ENCODE measurements around the gene KLHL29.

The KLHL29 gene

DNA sequence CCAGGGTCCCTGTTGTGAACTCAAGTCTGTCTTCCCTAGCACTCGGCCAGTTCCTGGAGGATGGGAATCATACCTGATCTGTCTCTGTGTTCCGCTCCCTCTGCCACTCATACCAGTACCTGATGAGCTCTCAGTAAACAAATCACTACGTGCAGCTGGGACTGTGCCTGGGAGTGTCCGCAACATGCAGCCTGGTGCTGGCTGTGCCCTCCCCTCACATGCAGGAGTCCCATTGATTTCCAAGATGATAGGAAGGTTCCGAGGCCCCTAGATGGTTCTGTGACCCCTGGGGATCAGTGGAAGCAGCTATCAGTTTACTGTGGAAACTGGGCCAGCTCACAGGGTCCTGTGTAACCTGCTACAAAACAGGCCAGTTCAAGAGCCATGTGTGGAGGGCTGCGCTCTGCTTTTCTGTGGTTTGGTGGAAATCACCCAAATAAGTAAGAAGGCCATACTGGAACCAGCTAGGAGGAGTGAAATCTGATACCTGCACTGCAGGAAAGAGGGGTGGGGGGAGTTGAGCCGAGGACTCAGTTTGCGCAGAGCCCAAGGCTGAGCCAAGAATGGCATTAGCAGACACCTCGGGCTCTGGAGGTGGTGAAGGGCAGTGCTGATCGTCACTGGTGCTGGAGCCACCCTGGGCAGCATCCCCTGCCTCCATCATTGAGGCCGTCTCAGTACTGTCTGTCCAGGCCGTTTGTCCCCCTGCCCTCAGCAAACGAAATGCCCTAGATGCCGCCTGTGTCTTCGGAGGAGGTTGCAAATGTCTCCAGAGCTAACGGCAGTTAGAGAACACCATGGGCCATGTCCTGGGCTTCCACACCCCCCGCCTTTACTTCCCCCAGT lies 93.3 kb downstream of the KLHL29 start:
- DNase-seq: no peak

DNA sequence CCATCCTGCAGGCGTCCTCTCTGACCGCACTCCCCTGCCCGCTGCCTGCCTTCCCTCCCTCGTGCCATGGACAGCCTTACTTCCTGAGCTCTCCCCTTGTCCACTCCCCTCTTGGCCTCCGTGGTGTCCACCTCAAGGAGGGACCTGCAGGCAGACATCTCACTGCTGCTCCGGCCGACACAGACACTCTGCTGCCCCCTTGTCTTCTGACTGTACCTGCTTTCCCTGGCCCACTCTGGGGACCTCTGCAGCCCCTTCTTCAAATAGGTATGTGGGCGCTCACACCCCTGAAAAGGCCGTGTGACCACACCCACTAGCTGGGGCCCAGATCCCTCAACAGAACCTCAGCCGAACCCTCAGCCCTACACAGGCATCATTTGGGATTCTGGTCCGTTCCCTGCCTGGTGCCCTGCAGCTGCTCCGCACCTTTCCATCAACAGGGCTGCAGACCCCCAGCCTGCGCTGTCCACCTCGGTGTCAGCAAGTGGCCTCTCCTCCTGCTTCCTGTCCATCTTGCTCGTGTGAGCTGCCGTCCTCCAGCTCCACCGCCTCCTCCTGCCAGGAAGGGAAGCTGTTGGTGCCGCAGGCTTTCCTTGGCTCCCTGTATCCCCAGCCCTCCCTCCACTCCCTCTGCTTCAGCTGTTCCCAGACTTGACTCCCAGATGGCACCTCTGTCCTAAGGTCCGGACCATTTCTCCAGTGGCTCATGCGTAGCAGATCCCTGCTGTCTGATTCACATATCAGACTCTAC lies 94.1 kb downstream of the KLHL29 start:
- DNase-seq: no peak

DNA sequence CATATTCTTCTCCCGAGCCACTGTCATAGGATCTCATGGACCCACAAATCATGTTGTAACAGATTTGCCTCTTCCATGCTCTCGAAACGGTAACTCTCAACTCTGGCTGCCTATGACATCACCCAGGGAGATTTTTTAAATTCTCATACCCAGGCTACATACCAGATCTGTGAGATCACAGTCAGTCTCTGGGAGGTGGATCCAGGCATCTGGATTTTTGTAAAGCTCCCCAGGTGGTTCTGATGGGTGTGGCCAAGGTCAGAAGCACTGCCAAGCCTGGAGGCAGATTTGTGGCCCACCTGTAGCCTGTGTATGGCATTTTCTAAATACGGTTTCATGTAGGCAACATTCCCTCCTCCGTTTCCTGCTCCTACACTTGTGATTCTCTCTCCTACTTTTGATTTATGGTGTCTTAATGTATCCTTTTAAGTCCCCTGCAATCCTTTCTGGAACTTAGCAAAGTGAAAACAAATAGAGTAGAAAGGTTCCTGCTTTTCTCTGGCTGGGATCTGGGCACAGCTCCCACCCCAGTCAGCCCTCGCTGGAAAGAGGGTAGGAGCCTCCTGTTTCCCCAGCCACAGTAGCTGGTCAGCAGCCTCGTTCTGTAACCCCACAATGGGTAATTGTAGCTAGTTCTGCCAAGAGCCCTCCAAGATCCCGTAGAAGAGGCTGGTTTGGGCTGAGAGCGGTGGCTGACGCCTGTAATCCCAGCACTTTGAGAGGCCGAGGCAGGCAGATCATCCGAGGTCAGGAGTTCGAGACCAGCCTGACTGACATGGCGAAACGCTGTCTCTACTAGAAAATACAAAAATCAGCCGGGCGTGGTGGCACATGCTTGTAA lies 96.2 kb downstream of the KLHL29 start:
- no peak for DNase-seq

DNA sequence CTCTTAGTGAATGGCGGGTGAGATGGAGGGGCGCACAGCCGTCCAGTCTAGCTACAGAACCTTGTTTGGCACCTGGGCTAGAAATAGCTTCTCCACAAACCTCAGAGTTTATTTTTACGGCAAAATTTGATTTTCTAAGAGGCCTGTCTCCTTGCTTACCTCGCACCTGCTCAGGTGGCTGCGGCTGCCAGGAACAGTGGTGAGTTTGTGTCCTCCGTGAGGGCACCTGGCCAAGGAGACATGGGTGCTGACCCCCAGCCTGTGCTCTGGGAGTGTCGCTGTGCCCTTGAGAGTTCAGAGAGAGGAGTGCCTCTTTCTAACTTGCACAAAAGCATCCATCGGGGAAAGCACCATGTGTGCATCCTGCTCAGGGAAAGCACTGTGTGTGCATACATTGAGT lies 97.2 kb downstream of the KLHL29 start:
- DNase-seq: no peak

DNA sequence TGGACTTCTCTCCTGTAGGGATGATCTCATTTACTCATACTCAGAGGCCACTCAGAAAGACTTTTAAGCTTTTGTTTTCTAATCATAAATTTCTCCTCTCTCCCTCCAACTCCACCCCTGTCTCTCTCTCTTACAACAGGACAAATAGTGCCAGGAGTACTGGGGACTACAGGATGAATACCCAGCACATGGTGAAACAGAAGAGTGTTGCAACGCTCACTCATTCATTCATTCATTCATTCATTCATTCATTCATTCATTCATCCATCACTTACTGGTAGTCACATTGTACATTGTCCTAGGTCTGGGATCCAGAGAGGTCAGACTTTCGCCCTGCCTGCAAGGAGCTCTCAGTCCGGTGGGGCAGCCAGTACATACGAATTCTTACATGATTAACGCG lies 97.6 kb downstream of the KLHL29 start:
- no peak for DNase-seq

DNA sequence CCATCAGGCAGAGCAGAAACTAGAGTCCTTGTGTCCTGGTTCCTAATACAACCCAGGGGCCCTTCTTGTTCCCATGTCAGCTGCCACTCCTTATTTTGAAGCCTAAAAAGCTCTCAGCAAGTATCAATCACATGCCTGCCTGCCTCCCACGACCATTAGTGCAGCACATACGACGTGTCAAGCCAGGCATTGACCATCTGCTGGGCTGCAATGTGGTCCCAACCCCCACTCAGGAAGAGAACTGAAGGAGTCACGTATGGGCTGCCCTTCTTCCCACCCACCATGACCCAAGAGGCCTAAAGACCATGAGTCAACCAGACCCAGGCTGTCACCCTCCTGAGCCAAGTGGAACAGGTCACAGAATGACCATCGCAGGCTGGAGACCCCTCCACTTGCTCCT lies 98.8 kb downstream of the KLHL29 start:
- peak; percentile 8 to 32 for DNase-seq

DNA sequence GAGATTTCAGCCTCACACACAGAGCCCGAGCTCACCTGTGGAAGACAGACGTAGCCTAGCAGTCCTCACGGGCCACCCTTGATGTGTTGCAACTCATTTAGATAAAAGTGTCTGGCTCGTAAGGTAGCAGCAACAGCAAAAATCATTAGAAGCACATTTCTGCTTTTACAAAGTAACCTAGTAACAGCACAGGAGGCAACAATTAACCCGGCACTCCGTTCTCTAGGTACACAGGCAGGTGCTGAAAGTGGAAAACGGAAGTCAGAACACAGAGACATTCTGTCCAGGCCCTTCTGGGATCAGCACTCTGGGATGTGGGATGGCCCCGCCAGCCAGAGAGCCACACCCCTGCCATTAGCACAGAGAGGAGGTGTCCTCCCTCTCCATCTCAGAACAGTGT lies 99.3 kb downstream of the KLHL29 start:
- no peak for DNase-seq

DNA sequence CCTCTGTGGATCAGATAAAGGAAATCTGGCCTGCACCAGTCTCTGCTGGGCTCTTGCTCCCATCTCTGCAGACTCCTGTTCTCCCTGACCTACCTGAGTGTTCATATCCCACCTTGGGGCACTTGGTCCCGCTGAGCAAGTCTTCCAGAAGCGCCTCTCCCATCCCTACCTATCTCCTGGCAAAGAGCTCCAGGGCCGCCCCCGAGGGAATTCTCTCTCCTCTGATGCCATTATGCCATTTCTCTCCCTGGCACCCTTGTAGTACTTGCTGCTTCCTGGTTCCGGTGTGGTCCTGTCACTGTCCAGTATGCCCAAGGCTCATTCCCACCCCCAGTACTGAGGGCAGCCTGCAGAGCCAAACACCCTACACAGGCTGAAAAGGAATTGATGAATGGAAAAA lies 99.8 kb downstream of the KLHL29 start:
- no peak for DNase-seq

DNA sequence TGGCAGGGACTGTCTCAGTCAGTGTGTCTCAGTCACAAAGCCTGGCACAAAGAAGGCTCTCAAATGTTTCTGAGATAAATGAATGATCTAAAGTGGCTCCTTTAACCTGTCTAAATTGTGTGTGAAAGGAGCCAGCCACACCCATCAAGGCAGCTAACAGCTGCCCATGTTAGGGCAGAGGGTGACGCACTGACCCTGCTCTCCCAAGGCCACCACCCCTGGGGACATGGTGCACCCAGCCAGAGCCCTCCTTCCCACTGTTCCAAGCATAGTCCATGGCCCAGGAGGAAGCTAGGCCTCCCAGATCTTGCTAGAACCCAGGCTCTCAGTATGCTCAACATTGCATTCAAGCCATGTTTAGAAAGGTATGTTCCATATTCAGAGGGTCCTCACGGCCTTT lies 100.3 kb downstream of the KLHL29 start:
- DNase-seq: no peak

DNA sequence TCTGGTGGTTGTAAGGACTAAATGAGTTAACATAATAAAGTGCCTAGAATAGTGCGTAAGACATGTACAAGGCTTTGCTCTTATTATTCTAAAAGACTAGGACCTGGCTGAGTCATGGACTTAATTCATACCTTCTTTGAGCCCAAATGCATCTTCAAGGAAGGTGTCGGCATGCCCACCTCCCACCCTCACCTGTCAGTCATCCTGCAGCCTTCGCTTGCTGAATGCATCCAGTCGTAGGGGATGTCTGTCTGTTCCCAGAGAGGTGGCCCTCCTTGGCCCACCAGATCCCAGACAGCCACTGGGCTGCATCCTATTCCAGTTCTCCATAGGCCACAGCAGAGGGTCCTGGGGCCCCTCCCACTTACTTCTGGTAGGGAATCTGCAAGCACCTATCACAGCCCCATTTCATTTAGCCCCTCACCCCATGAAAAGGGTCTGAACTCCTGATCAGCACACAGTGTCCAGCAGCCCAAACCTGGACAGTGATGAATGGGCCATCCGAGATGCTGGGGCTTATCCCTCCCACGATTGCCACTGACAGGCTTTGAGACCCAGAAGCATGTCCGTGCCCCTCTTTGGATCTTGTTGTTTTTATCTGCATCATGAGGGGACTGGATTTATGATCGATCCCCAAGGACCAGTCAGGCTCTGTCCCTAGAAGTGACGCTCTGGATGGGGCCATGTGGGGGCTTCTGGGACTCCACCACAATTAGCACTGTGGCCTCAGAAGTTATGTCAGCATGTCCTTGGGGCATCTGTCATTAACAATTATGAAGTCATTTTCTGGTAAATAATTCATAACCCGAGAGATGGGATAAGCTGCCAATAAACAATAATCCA lies 101.1 kb downstream of the KLHL29 start:
- DNase-seq: no peak

DNA sequence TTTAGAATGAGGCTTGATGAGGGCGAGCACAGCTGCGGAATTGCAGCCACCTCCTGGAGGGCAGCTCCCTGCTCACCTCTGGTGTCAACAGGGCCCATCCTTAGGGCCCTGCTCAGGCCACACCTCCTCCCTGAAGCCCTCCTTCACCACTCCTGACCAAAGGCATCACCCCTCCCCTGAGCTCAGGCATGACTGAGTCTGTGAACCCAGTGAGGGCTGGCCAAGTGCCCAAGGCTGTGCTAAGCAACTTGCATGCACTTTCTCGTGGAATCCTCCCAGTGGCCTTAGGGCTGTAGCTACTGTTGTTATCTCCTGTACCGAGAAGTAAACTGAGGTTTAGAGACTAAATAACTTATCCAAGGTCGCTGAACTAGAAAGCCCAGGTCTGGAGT lies 101.7 kb downstream of the KLHL29 start:
- no peak for DNase-seq

DNA sequence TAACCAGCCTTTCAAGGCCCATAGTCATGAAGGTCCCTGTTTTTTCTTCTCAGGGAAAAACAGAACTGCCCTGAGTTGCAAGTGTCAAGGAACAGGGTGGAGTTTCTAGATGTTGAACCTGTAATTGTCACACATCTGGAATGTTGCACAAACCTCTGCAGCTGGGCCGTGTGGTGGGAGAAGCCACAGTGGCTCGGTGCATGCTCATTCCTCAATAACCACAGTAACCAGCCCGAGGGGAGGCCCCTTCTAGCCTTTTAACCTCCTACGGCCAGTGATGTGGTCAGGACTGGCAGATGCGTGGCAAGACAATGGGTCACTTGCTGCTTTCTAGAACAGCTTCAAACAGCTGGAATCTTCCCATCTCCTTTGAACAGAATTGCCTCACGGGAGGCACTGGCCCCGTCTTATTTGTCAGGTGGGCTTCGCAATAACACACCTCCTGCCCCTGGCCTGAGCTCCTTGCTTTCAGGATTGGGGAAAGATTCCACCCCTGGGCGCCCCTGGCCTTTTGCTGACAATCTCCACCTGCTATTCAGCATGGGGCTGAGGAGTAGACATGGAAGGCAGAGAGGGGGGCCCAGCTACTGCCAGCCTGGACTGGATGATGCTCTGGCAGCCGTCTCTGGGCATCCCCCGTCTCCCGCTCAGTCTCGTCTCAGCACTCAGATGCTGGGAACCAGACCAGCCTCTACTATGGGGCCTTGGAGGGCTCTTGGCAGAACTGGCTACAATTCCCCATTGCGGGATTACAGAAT lies 102.9 kb downstream of the KLHL29 start:
- DNase-seq: peak in 1 of 2 donors; percentile 22

DNA sequence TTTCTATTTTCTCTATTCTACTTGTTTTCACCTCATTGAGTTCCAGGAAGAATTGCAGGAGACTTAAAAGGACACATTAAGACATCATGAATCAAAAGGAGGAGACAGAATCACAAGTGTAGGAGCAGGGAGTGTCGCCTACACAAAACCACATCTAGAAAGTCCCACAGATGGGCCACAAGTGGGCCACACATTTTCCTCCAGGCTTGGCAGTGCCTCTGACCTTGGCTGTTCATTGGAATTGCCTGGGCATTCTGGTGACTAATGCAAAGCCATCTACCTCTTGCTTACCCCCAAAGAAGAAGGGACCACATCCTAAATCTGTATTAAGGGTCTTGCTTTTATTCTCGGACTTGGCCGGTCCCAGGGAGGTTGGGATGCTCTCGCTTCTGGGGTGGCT lies 103.6 kb downstream of the KLHL29 start:
- no peak for DNase-seq

DNA sequence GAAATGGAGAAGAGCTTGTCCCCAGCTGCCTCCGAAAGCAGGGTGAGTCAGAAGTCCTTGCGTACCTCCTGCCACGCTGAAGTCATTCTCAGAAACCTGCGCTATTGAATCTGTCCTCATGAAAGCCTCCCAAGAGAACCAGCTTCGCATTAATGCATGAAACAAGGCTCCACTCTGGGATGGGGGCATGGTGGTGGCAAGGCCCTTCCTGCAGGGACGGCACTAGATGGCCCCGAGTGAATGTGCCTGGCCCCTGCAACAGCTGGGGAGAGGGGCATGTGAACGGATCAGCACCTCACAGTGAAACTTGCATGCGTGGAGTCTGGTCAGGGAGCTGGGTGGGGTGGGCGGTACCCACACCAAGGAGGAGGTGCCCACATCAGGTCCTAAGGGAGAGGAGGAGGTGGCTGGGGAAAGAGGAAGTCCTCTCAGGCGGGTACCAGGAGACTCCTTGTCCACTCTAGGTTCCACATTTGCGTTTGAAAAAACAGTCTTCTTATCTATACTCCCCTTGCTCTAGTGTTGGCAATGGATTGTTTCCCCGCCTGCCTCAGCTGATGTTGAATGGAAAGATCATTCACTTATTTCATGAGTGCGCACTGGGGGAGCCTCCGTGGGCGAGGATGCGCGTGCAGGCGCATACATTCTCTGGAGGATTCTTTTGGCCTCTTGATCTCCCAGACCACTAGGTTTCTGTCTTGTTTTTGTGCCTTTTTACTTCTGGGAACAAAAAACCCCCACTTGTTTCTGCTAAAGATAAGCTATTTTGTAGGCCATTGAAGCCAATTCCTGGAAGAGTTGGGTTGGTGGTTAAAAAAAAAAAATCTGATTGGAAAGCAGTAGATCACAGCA lies 104.7 kb downstream of the KLHL29 start:
- DNase-seq: peak; percentile 17 to 32

DNA sequence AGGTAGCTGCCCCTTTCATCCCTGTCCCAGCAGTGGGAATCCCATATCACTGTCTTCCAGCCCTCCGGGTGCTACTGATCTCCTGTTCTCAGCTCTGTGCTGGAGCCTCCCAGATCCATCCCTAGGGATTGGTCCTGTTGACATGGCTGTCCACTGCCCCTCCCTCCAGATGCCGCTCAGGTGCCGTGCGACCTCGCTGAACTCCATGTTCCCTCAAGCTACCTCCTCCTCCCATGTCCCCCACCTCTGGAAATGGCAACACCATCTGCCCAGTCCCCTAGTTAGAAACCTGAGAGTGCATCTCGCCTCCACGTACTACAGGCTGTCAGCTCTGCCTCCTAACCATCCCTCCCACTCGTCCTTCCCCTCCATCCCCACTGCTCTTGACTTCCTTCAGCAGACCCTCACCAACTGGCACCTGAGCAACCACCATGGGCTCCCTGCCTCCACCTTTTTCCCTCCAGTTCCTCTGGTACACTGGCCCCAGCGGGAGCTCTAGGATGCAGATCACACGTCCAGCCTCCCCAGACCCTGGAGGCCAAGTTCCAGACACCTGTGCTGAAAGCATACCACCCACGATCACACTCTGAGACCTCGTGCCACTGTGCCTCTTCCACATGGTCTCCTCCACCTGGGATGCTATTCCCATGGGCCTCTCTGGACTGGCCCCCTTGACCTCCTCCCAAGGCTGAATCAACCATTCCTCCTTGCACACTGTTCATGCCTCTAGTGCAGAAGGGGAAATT lies 106.8 kb downstream of the KLHL29 start:
- no peak for DNase-seq

DNA sequence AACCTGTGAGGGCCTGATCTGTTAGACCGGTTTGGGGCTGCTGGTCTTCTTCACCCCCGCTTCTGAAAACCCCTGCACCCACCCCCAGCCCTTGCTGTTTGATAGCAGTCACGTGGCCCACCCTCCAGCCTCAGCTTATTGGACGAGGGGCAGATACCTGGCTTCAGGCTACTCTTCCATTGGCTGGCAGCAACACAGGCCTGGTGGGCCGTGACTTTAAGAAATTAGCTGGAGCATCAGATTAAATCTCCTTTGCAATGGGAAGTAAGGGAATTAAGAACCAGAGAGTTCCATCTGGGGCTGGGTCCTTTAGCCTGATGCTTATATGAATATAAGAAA lies 107.3 kb downstream of the KLHL29 start:
- no peak for DNase-seq

DNA sequence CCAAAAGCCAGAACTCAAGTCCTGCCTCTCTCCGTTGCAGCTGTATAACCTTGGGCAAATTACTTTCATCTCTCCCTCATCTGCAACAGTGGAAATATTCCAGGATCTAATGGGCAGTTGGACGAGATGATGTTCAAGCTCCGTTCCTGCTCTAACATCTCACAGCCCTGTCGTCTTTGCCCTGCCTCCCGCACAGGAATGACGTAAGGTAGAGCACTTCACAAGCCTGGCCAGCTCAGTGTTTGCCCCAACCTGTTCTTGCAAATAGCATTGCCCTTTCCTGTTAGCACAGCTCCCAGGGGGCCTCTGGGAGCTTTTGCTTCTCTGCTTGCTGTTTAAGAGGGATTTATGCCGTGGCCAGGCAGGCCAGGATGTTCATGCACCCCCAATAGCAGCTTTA lies 107.9 kb downstream of the KLHL29 start:
- DNase-seq: no peak

DNA sequence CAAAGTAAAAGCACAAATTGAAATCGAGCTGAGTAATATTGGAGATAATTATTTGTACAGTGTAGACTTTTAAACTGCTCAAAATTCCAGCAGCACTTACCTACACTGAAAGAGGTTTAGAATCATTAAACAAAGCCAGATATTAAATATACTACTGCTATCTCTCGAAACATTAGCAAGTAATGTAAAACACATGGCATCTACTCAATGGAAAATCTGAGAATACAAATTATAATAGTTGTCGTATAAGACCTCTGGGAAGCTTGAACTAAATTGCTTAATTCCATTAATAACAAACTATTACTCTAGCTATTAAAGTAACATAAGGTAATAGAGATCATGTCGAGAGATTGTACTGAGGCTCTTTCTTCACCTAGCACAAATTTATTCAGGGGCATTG lies 108.9 kb downstream of the KLHL29 start:
- no peak for DNase-seq

DNA sequence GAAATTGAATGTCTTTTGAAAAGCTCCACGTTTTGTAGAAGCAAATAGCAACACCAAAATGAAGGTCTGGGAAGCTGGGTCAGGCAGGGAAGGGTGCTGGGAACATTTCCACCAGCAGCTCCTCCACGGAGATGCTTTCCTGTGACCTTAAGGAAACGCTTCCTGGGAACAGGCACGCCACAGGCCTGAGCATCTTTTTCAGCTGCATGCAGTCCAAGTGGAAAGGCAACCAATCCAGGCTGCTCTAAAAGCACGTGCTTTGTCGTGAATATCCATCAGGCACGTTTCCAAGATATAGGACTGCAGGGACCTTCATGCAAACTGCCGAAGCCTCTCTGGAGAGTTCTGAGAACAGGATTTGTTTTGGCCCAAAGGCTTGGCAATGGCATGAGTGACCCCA lies 109.3 kb downstream of the KLHL29 start:
- no peak for DNase-seq

DNA sequence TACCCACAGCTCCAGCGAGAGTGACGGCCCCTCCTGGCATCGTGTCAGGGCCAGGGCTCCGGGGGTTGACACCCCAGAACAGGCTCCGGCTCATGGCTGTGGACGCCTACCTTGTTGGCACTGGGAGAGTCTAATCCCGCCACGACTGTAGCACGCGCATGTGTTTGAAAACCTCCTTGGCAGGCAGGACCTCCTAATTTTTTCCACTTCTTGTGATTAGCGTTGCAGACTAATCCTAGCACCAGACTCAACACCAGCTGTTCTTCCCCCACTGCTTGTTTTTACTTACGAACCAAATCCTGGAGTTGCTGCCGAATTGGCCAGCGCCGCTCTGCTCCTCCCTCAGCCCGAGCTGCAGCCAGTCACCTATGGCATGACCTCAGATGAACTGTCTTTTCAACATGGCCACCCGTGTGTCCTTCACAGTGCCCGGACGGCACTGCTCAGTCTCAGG lies 110.7 kb downstream of the KLHL29 start:
- DNase-seq: no peak

Data from inflammatory macrophage (primary cell).